ENCODE measurements around the gene PLEKHM2.
A peak's percentile ranks its signal among the peaks of the same experiment; 100 is the strongest.

Gene PLEKHM2

DNA sequence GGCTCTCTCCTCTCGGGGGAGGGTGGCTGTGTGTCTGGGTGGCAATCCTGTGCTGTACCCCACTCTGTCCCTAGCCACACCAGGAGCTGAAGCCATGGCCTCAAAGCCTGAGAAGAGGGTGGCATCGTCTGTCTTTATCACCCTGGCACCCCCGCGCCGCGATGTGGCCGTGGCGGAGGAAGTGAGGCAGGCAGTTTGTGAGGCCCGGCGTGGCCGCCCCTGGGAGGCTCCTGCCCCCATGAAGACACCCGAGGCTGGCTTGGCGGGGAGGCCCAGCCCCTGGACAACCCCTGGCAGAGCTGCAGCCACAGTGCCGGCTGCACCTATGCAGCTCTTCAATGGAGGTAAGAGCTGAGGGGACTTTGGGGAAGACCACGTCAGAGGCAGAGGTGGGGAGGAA, 80.8 kb downstream of the PLEKHM2 start:
- DNase-seq = no peak

DNA sequence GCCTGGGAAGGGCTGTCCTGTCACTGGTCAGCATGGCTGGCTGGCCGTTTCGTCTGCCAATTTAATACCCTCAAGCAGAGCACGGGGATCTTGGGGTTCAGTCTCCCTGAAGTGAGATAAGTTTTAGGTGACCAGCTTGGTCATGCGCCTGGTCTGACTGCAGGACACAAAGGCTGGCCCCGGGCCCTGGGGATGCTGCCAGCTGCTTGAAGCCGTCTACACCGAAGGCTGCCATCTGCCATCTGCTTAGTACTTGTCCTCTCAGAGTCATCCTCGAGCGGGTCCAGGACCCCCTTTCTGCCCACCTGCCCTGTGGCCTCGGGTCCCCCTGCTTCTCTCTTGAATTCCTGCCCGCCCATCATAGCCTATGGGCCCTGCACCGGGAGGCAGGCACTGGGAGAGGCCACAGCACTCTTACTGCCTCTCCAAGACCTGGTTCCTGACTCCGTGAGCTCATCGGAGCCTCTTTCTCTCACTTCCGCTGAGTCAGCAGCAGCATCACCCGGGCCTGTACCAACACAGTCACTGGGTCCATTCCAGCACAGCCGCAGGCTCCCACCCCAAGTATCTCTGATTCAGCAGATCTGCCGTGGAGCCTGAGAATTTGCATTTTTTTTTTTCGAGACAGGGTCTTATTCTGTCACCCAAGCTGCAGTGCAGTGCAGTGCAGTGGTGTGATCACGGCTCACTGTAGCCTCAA, 81.5 kb downstream of the PLEKHM2 start:
- DNase-seq = peak; percentile 11

DNA sequence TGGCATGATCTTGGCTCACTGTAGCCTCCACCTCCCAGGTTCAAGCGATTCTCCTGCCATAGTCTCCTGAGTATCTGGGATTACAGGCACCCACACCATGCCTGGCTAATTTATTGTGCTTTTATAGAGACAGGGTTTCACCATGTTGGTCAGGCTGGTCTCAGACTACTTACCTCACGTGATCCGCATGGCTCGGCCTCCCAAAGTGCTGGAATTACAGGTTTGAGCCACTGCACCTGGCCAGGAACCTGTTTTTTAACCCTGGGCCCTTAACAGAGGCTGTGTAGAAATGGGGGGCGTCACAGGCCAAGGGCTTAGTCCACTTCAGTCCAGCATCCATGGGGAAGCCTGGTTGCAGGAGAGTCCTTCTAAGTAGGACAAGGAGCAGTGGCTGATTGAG, 83.8 kb downstream of the PLEKHM2 start:
- no peak for DNase-seq

DNA sequence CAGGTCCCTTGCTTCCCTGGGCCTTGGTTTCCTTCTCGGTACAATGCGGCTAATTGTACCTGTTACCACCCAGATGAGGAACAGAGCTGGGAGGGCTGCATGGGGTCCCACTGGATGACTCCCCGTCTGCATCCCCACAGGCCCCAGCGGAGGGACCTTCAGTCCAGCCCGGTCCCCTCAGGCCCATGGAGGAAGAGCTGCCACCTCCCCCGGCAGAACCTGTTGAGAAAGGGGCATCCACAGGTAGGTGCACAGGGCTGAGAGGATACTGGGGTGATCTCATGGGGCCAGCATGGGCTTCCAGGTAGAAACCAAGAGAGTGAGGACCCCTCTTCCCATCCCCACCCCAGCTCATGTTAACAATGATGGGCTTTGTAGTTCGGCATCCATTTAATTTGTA, 84.3 kb downstream of the PLEKHM2 start:
- DNase-seq = no peak

DNA sequence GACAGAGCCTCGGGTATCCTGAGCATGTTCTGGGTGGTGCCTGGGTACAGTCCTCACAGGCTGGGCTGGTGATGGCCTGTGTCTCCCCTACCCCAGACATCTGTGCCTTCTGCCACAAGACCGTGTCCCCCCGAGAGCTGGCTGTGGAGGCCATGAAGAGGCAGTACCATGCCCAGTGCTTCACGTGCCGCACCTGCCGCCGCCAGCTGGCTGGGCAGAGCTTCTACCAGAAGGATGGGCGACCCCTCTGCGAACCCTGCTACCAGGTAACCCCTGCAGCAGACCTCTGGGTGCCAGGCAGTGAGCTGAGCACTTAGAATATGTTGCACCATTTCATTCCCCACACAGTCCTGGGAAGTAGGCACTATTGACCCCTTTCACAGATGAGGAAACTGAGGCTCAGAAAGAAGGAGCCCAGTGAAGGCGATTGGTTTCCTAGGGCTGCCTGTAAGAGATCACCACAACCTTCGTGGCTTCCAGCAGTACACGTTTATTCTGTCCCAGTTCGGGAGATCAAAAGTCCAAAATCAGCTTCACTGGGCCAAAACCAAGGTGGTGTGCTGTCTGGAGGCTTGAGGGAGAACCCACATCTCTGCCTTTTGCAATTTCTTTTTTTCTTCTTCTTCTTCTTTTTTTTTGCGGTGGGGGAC, 86.3 kb downstream of the PLEKHM2 start:
- DNase-seq = no peak

DNA sequence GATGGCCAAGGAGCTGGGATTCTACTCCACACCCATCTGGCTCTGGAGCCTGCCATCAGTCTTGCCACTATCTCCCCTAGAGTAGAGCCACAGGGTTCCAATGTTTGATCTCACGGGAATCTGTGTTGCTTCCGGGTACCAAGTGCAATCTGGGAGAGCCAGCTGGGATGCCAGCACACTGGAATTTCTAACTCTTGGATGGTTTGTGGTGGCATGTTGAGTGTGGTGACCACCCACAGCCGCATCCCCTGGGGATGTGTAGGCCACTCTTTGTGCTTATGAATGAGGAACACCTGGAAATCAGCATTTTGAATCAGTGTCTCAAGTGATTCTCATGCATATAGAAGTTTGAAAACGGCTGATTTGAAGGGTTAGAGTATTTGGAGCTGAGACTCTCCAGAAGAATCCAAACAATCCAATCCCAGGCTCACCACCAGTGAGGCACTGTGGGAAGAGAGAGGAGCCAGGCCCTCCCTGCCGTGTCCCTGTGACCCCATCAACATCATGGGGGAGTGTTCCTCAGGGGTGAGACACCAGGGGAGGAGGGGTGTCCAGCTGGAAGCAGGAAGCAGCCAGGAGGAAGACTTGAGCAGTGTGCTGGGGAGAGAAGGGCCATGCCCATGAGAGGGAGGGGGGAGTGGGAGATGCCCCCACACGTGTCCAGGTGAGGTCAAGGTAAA, 87.9 kb downstream of the PLEKHM2 start:
- DNase-seq = no peak

DNA sequence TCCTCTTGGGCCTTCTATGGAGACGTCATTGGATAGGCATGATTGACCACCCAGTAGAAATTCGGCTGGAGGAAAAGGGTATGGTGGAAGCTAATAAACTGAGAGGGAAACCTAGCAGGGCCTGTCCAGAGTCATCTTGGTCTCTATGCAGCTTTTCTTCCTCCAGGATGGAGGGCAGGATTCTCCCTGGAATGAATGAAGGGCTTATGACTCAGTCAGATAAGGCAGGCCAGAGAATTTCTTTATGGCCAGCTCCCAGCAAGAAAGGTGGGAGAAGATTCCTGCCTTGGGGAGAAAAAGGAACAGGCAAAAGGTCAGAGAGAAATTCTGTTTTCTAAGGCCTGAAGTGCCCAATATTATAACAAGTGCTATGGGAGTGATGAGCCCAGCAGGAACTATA, 91.6 kb downstream of the PLEKHM2 start:
- no peak for DNase-seq

DNA sequence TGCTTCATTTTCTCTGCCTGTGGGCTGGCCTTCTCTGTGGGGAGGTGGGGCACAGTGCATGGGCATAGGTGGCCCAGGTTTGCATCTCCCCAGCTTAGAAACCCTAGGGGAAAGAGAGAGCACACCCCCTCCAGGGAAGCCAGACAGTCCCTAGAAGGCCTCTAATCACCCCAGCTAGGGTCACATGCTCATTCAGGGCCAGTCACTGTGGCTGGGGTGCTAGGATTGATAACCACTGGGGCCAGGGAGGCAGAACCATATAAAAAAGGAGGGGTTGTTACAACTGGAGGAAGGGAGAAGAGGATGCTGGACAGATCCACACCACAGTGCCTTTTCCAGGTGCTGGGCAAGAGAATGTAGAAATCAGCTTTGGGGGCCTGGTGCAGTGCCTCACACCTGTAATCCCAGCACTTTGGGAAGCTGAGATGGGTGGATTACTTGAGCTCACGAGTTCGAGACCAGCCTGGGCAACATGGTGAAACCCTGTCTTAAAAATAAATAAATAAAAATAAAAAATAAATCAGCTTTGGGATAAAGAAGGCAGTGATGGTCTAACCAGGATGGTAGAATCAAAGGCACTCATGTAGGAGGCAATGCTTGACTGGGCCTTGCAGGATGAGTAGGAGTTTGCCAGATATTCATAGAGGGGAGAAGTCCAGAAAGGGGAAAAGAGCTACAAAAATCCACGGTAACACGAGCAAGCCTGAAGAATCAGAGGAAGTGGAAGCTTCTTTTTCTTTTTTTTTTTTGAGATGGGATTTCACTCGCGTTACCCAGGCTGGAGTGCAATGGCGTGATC, 94.0 kb downstream of the PLEKHM2 start:
- no peak for DNase-seq

Data from NCI-H446 treated with DMSO at 0.1 percent for 48 hours (cell line).